ENCODE data around the gene CCL1. TPM values are rescaled to one million over a fixed set of nuclear protein-coding genes. Genes with fewer than 3 reads are reported as not detected.

The CCL1 gene
- total and polyA plus RNA-seq, 10 of the 15 experiments (the other 5 are each of a cell fraction or from before 2014, with no cell fraction given), result 0.14 to 1.8 (median 0.40) TPM; not detected in 3

- TF ChIP-seq, protein P1, sequence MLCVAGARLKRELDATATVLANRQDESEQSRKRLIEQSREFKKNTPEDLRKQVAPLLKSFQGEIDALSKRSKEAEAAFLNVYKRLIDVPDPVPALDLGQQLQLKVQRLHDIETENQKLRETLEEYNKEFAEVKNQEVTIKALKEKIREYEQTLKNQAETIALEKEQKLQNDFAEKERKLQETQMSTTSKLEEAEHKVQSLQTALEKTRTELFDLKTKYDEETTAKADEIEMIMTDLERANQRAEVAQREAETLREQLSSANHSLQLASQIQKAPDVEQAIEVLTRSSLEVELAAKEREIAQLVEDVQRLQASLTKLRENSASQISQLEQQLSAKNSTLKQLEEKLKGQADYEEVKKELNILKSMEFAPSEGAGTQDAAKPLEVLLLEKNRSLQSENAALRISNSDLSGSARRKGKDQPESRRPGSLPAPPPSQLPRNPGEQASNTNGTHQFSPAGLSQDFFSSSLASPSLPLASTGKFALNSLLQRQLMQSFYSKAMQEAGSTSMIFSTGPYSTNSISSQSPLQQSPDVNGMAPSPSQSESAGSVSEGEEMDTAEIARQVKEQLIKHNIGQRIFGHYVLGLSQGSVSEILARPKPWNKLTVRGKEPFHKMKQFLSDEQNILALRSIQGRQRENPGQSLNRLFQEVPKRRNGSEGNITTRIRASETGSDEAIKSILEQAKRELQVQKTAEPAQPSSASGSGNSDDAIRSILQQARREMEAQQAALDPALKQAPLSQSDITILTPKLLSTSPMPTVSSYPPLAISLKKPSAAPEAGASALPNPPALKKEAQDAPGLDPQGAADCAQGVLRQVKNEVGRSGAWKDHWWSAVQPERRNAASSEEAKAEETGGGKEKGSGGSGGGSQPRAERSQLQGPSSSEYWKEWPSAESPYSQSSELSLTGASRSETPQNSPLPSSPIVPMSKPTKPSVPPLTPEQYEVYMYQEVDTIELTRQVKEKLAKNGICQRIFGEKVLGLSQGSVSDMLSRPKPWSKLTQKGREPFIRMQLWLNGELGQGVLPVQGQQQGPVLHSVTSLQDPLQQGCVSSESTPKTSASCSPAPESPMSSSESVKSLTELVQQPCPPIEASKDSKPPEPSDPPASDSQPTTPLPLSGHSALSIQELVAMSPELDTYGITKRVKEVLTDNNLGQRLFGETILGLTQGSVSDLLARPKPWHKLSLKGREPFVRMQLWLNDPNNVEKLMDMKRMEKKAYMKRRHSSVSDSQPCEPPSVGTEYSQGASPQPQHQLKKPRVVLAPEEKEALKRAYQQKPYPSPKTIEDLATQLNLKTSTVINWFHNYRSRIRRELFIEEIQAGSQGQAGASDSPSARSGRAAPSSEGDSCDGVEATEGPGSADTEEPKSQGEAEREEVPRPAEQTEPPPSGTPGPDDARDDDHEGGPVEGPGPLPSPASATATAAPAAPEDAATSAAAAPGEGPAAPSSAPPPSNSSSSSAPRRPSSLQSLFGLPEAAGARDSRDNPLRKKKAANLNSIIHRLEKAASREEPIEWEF (IDR thresholded peaks at IDR 0.05; ENCODE audit: insufficient replicate concordance, low read depth, low read length), result no peak
- TF ChIP-seq PAX8 (IDR thresholded peaks at IDR 0.05) (no peak), TCF3 (IDR thresholded peaks at IDR 0.05; ENCODE audit: borderline replicate concordance, insufficient read depth, low read depth, low read length) (no peak), CEBPZ (IDR thresholded peaks at IDR 0.05; ENCODE audit: low read depth, low read length) (no peak), ZNF592 (IDR thresholded peaks at IDR 0.05) (no peak), PAX5 (IDR thresholded peaks at IDR 0.05; ENCODE audit: borderline replicate concordance, low read depth, low read length) (peak; percentile 65; the same call in 1 of the 2 replicates), TBL1XR1 (IDR thresholded peaks at IDR 0.05; ENCODE audit: low read depth, low read length) (no peak), ZNF687 (IDR thresholded peaks at IDR 0.05) (no peak), MLLT1 (IDR thresholded peaks at IDR 0.05) (no peak)
Measured at GRCh38 chr17:34382621-34383124, 19.6 kb upstream of the CCL1 start (continued).

All from GM12878 (cell line).